Naive thymus-derived CD4-positive, alpha-beta T cell (primary cell): Measurements from ENCODE around the gene ATP6V1C2. TPM values are rescaled to one million over a fixed set of nuclear protein-coding genes. Genes with fewer than 3 reads are reported as not detected.

ENCODE experiments used
- ATAC-seq: fragments of 150-1000 bp; cut with Tn5 transposase; 2 replicates; pipeline ENCODE4 v1.10.0; 2021; ENCODE audit warnings: mild to moderate bottlenecking, moderate library complexity
- CTCF ChIA-PET: fragments of 350-600 bp; sonication (Branson Sonifier 250); formaldehyde crosslinking; loops from one replicate; lab custom pipeline; 2021; ENCODE audit warnings: antibody characterized with exemption; lab: Charles Lee
- POLR2A ChIA-PET: fragments of 350-600 bp; sonication (Branson Sonifier 250); formaldehyde crosslinking; loops from one replicate; lab custom pipeline; 2021; ENCODE audit warnings: antibody characterized with exemption, inconsistent platforms; lab: Charles Lee
- DNase-seq, 9 donors: peaks; one replicate each; pipeline versions ENCODE4 v3.0.0 to v3.0.0-alpha.2; 2020 to 2022; ENCODE audit warnings: mixed read lengths in 1 of 9
- H3K27ac ChIP-seq: one replicate; pipeline ENCODE4 v1.7.0; 2013; ENCODE audit warnings: mild to moderate bottlenecking, low read depth, low read length, moderate library complexity
- H3K27me3 ChIP-seq, 2 donors: one replicate each; pipeline ENCODE4 v1.7.0; 2013; ENCODE audit warnings: low read length in 2 of 2, mild to moderate bottlenecking in 2 of 2, moderate library complexity in 2 of 2; ENCODE audit not compliant: control insufficient read depth in 2 of 2, insufficient read depth in 2 of 2
- H3K36me3 ChIP-seq, 3 experiments: 1 replicate in 2 of 3; 2 replicates in 1 of 3; pipeline ENCODE4 v1.7.0; 2013; ENCODE audit warnings: low read length in 3 of 3, mild to moderate bottlenecking in 3 of 3, moderate library complexity in 1 of 3; ENCODE audit not compliant: insufficient read depth in 3 of 3, control insufficient read depth in 2 of 3
- H3K4me1 ChIP-seq, 2 donors: one replicate each; pipeline ENCODE4 v1.7.0; 2013; ENCODE audit warnings: low read length in 2 of 2, mild to moderate bottlenecking in 2 of 2, moderate library complexity in 1 of 2; ENCODE audit not compliant: control insufficient read depth in 2 of 2, insufficient read depth in 2 of 2
- H3K4me3 ChIP-seq: 2 replicates; pipeline ENCODE4 v1.7.0; 2013; ENCODE audit warnings: mild to moderate bottlenecking, low read length
- H3K9me3 ChIP-seq, 3 experiments: 1 replicate in 2 of 3; 2 replicates in 1 of 3; pipeline ENCODE4 v1.7.0; 2013; ENCODE audit warnings: low read length in 3 of 3; ENCODE audit not compliant: control insufficient read depth in 2 of 3
- H3K27ac Mint-ChIP-seq, 9 donors: one replicate each; pipeline ENCODE4 v1.8.0; 2020 to 2022; ENCODE audit warnings: mixed read lengths in 9 of 9, mild to moderate bottlenecking in 8 of 9, moderate library complexity in 5 of 9, inconsistent platforms in 2 of 9
- H3K27me3 Mint-ChIP-seq, 5 donors: one replicate each; pipeline ENCODE4 v1.8.0; 2021 to 2022; ENCODE audit warnings: mixed read lengths in 5 of 5, mild to moderate bottlenecking in 1 of 5
- H3K36me3 Mint-ChIP-seq, 5 donors: one replicate each; pipeline ENCODE4 v1.8.0; 2020 to 2022; ENCODE audit warnings: mixed read lengths in 5 of 5, mild to moderate bottlenecking in 3 of 5, inconsistent platforms in 1 of 5
- H3K4me1 Mint-ChIP-seq, 7 donors: one replicate each; pipeline ENCODE4 v1.8.0; 2020 to 2022; ENCODE audit warnings: mixed read lengths in 7 of 7, mild to moderate bottlenecking in 3 of 7, inconsistent platforms in 1 of 7
- H3K4me3 Mint-ChIP-seq, 10 donors: one replicate each; pipeline ENCODE4 v1.8.0; 2020 to 2022; ENCODE audit warnings: mild to moderate bottlenecking in 10 of 10, mixed read lengths in 10 of 10, moderate library complexity in 6 of 10, inconsistent platforms in 2 of 10
- H3K9me3 Mint-ChIP-seq, 11 donors: one replicate each; pipeline ENCODE4 v1.8.0; 2020 to 2022; ENCODE audit warnings: mixed read lengths in 11 of 11, mild to moderate bottlenecking in 4 of 11, inconsistent platforms in 1 of 11, moderate library complexity in 1 of 11
- intact Hi-C, 2 donors: fragments of 100-400 bp; cut with micrococcal nuclease; formaldehyde crosslinking; loops; one replicate each; pipeline ENCODE4 v1.15.1; 2023
- polyA plus RNA-seq, 2 donors: library from polyadenylated mRNA; unstranded; fragments of 300-500 nt; fragmentation: Illumina TruSeq; gene quantifications; one replicate each; pipeline ENCODE4 v1.2.3, GENCODE V29; 2021
- total RNA-seq, 6 experiments: library from RNA in 5 of 6; stranded (reverse) in 5 of 6; gene quantifications; 1 replicate in 5 of 6; 2 replicates in 1 of 6; pipeline ENCODE4 v1.2.3 and lab custom pipeline; 2021 to 2026

The ATP6V1C2 gene
- total and polyA plus RNA-seq, 7 experiments from 2014 or later, result not detected

DNA sequence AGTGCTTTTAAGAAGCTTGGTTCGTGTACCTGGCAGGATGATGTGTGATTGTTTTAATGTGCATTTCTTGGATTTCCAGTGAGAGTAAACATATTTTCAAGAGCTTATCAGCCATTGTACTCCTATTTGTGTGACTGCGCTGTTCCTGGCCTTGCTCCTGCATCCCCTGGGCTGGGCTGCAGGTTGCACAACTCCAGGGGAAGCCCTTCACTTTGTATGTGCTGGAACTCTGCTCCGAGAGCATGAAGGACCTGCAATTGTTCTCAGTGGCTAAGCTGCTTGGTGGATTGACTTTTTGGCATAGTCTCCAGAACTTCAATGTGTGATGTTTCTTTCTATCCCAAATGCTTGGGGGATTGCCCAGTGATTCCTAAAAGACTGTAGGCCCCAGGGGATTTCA is 18.8 kb downstream of the ATP6V1C2 start:
- POLR2A ChIA-PET, result no interaction called here
- Mint-ChIP-seq H3K27me3 (peaks cover 0 to 7% (median 0%) of the 10 kb centered on the region in 5 donors), H3K36me3 (no peaks in the 10 kb centered on the region)

DNA sequence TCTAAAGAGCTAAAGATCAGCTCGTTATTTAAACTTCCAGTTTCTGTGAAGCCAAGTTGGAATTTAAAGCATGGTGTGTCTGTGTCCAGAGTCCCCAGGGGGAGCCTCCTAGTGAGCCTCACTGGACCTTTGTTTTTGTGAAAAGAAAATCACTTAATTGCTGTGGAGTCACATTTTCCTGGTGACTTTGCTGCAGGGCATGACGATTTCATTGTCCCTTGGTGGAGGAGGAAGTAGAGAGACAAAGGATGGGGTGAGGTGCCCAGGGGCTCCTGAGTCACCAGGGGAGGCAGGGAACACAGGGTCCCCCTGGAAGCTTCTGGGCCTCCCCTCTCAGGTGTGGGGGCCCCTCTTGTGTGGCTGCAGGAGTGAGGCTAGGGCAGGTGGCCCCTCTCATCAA is 19.7 kb downstream of the ATP6V1C2 start:
- no peak for ATAC-seq
- H3K4me3 ChIP-seq, result no peak overlapping the region
- Mint-ChIP-seq H3K36me3 (peaks cover 0 to 1% (median 0%) of the 10 kb centered on the region in 5 donors), H3K4me3 (no peak overlapping the region), H3K9me3 (no peaks in the 10 kb centered on the region), H3K4me1 (peaks cover 0 to 4% (median 0%) of the 10 kb centered on the region in 7 donors), H3K27ac (no peak overlapping the region), H3K27me3 (peaks cover 0 to 4% (median 0%) of the 10 kb centered on the region in 5 donors)
- POLR2A ChIA-PET, result no interaction called here
- H3K27ac ChIP-seq, result no peak overlapping the region
- no peaks in the 10 kb centered on the region for H3K9me3 ChIP-seq
- H3K4me1 ChIP-seq, result no peaks in the 10 kb centered on the region
- CTCF ChIA-PET, result no interaction called here
- H3K36me3 ChIP-seq, result no peaks in the 10 kb centered on the region
- H3K27me3 ChIP-seq, result no peaks in the 10 kb centered on the region
- DNase-seq, result no peak
- intact Hi-C loops, result no loop called here

More for the DNA sequence above, 18.8 kb downstream of the ATP6V1C2 start:
- Mint-ChIP-seq H3K9me3 (no peaks in the 10 kb centered on the region), H3K27ac (no peak overlapping the region), H3K4me1 (peaks cover 0 to 1% (median 0%) of the 10 kb centered on the region in 7 donors), H3K4me3 (no peak overlapping the region)
- DNase-seq (no peak), ATAC-seq (no peak)
- intact Hi-C loops, result no loop called here
- Histone ChIP-seq H3K27ac (no peak overlapping the region), H3K9me3 (no peaks in the 10 kb centered on the region), H3K27me3 (no peaks in the 10 kb centered on the region), H3K36me3 (no peaks in the 10 kb centered on the region), H3K4me1 (no peaks in the 10 kb centered on the region), H3K4me3 (no peak overlapping the region)
- CTCF ChIA-PET, result no interaction called here

DNA sequence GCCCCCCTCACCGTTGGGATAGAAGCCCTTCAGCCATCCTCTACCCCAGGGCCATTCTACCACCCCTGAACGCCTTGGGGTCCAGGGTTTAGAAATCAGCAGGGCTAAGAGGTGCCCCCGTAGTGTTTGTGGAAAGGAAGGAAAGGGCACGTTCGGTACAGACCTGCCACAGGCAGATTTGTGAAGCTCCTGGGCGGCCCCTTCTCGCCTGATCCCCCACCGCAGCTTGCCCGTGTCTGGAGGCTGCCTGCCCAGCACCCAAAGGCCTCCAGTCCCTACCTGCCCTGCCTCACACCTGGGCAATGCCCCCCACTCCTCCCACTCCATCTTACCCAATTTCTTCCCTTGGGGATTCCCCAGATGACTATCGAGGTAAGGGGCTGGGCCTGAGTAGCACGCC is 21.2 kb downstream of the ATP6V1C2 start:
- intact Hi-C loops, result no loop called here
- Histone ChIP-seq H3K27ac (no peak overlapping the region), H3K27me3 (no peaks in the 10 kb centered on the region), H3K9me3 (no peaks in the 10 kb centered on the region), H3K4me1 (no peaks in the 10 kb centered on the region), H3K4me3 (no peak overlapping the region), H3K36me3 (no peaks in the 10 kb centered on the region)
- H3K4me3 Mint-ChIP-seq, result no peak overlapping the region
- no peak overlapping the region for H3K27ac Mint-ChIP-seq
- POLR2A ChIA-PET, result no interaction called here
- H3K36me3 Mint-ChIP-seq, result peaks cover 0 to 1% (median 0%) of the 10 kb centered on the region in 5 donors
- CTCF ChIA-PET, result no interaction called here
- H3K9me3 Mint-ChIP-seq, result no peaks in the 10 kb centered on the region
- DNase-seq (no peak), ATAC-seq (no peak)
- peaks cover 0 to 4% (median 0%) of the 10 kb centered on the region in 7 donors for H3K4me1 Mint-ChIP-seq
- H3K27me3 Mint-ChIP-seq, result no peaks in the 10 kb centered on the region

DNA sequence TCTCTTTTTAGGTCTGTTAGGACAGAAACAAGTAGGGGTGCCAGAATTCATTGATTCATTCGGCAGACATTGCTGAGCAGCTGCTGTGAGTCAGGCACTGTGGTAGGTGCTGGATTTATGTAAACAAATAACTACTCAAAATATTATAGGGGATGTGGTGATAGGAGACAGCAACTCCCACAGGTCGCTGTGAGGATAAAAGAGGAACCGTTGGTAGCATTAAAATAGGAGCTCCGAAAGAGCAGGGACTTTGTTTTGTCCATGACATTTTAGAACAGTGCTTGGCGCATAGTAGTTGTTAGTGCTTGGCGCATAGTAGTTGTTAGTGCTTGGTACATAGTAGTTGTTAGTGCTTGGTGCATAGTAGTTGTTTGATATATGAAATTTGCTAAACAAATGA is 29.2 kb downstream of the ATP6V1C2 start:
- Histone ChIP-seq H3K27ac (no peak overlapping the region), H3K36me3 (no peaks in the 10 kb centered on the region), H3K4me3 (no peak overlapping the region), H3K27me3 (no peaks in the 10 kb centered on the region), H3K9me3 (no peaks in the 10 kb centered on the region), H3K4me1 (no peaks in the 10 kb centered on the region)
- CTCF ChIA-PET, result no interaction called here
- DNase-seq (no peak), ATAC-seq (no peak)
- Mint-ChIP-seq H3K4me1 (peaks cover 0 to 2% (median 0%) of the 10 kb centered on the region in 7 donors), H3K27ac (no peak overlapping the region), H3K9me3 (no peaks in the 10 kb centered on the region), H3K27me3 (peaks cover 0 to 11% (median 0%) of the 10 kb centered on the region in 5 donors), H3K36me3 (peaks cover 0 to 1% (median 0%) of the 10 kb centered on the region in 5 donors), H3K4me3 (no peak overlapping the region)
- intact Hi-C loops, result no loop called here
- POLR2A ChIA-PET, result no interaction called here

DNA sequence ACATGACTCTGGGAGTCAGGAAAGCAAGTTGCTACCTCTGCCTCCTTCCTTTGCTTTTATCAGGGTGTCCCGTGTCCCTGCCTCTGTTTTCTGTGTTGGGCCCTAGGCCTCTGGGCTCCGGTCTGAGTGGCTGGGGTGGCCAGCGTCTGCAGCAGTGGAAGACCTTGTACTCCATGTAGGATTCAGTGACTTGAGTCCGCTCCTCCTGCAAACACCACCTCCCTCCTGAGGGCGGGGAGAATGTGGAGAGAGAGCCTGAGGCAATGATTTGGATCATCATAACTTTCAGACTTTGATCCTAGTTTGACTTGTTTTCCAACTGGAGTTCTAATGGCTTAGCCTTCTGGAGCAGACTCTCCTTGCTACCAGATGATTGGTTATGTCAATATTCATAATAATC is 30.8 kb downstream of the ATP6V1C2 start:
- ATAC-seq (no peak), DNase-seq (no peak)
- Mint-ChIP-seq H3K4me1 (peaks cover 0 to 1% (median 0%) of the 10 kb centered on the region in 7 donors), H3K27me3 (peaks cover 0 to 11% (median 0%) of the 10 kb centered on the region in 5 donors), H3K4me3 (no peak overlapping the region), H3K36me3 (no peaks in the 10 kb centered on the region), H3K9me3 (no peaks in the 10 kb centered on the region), H3K27ac (no peak overlapping the region)
- Histone ChIP-seq H3K4me1 (no peaks in the 10 kb centered on the region), H3K4me3 (no peak overlapping the region), H3K27me3 (no peaks in the 10 kb centered on the region), H3K36me3 (no peaks in the 10 kb centered on the region), H3K9me3 (no peaks in the 10 kb centered on the region), H3K27ac (no peak overlapping the region)
- POLR2A ChIA-PET, result no interaction called here
- intact Hi-C loops, result no loop called here
- CTCF ChIA-PET, result no interaction called here

DNA sequence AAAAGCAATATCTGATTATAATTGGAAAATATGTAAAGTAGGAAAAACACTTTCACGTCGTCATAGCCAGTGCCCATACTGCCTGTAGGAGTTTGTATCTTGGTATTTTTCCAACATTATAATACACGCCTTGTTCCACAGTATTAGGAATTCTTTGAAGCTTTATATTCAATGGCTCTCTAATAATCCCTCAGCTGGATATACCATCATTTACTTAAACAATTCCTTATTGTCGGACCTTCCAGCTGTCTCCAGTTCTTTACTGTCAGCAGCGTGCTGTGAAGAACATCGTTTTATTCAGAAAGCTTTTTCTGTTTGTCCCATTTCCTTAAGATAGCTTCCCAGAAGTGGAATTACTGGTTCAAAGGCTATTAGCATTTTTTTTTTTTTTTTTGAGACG is 31.7 kb downstream of the ATP6V1C2 start:
- H3K27ac ChIP-seq, result no peak overlapping the region
- H3K27me3 ChIP-seq, result no peaks in the 10 kb centered on the region
- intact Hi-C loops, result no loop called here
- no peak for ATAC-seq
- Mint-ChIP-seq H3K9me3 (no peaks in the 10 kb centered on the region), H3K27me3 (peaks cover 0 to 11% (median 0%) of the 10 kb centered on the region in 5 donors), H3K27ac (no peak overlapping the region), H3K4me3 (no peak overlapping the region), H3K36me3 (no peaks in the 10 kb centered on the region), H3K4me1 (peaks cover 0 to 1% (median 0%) of the 10 kb centered on the region in 7 donors)
- no peaks in the 10 kb centered on the region for H3K4me1 ChIP-seq
- H3K9me3 ChIP-seq, result no peaks in the 10 kb centered on the region
- no peak overlapping the region for H3K4me3 ChIP-seq
- DNase-seq, result no peak
- CTCF ChIA-PET, result no interaction called here
- H3K36me3 ChIP-seq, result no peaks in the 10 kb centered on the region
- POLR2A ChIA-PET, result no interaction called here

DNA sequence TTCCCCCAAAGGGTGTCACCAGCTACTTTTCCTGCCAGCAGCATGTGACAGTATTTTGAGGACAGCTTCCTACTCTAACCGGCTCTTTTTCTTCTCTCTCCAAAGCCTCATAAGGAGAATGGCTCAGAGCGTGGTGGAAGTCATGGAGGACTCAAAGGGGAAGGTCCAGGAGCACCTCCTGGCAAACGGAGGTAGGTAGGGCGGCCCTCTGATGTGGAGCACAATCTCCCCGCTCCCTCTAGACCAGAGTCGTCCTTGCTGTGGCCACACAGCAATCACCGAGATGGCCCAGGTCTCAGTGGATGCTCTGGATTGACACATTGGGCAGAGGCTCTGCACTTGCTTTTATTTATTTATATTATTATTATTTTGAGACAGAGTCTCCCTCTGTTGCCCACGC is 32.4 kb downstream of the ATP6V1C2 start:
- H3K4me3 Mint-ChIP-seq, result no peak overlapping the region
- ATAC-seq (no peak), DNase-seq (no peak)
- H3K9me3 Mint-ChIP-seq, result no peaks in the 10 kb centered on the region
- intact Hi-C loops, result no loop called here
- H3K27me3 ChIP-seq, result no peaks in the 10 kb centered on the region
- no peak overlapping the region for H3K4me3 ChIP-seq
- H3K9me3 ChIP-seq, result no peaks in the 10 kb centered on the region
- H3K36me3 ChIP-seq, result no peaks in the 10 kb centered on the region
- no peak overlapping the region for H3K27ac Mint-ChIP-seq
- H3K27me3 Mint-ChIP-seq, result peaks cover 0 to 9% (median 0%) of the 10 kb centered on the region in 5 donors
- POLR2A ChIA-PET, result no interaction called here
- H3K27ac ChIP-seq, result no peak overlapping the region
- CTCF ChIA-PET, result no interaction called here
- peaks cover 0 to 1% (median 0%) of the 10 kb centered on the region in 7 donors for H3K4me1 Mint-ChIP-seq
- H3K36me3 Mint-ChIP-seq, result no peaks in the 10 kb centered on the region
- no peaks in the 10 kb centered on the region for H3K4me1 ChIP-seq
